NCI-H510A treated with DMSO at 0.1 percent for 48 hours (cell line): ENCODE measurements around the gene MAGEA12.
"Not testable (repeated sequence)": the region's sequence is repeated elsewhere in the genome, so short reads cannot be mapped to it uniquely, and the experiment has no call there.

Experiments used
- DNase-seq: peaks from one replicate; lab custom pipeline; 2025; lab: John Stamatoyannopoulos, UW

The MAGEA12 gene

GRCh38 chrX:152766562-152766961 lies 33.0 kb downstream of the MAGEA12 start:
- DNase-seq: not testable (repeated sequence)

- DNase-seq: not testable (repeated sequence)
Measured at GRCh38 chrX:152769549-152770289, 36.2 kb downstream of the MAGEA12 start, which contains the start of gene MAGEA6. Gene MAGEA6 (minus strand): TSS chrX:152769689. CDS start chrX:152767650, 2,039 bp downstream.

- DNase-seq: not testable (repeated sequence)
Measured at GRCh38 chrX:152787062-152787461, 53.5 kb downstream of the MAGEA12 start.
